Endothelial cell of umbilical vein (primary cell): ENCODE data around the gene NAIP. TPM values are rescaled to one million over a fixed set of nuclear protein-coding genes. Genes with fewer than 3 reads are reported as not detected.

Experiments
- BruUV-seq: library from RNA; stranded (reverse); fragments of 400-500 nt; replicated peaks from 2 replicates; lab custom pipeline; 2021; lab: Mats Ljungman, UMichigan
- CTCF ChIA-PET: fragments of 300-600, 350-600 bp; sonication (Branson Sonifier 250); formaldehyde crosslinking; loops from one replicate; lab custom pipeline; 2021; ENCODE audit warnings: antibody characterized with exemption, inconsistent platforms; lab: Charles Lee
- POLR2A ChIA-PET: fragments of 300-600, 350-600 bp; sonication (Branson Sonifier 250); formaldehyde crosslinking; loops from one replicate; lab custom pipeline; 2021; ENCODE audit warnings: antibody characterized with exemption, inconsistent platforms; lab: Charles Lee
- DNase-seq: peaks from one replicate; pipeline ENCODE4 v3.0.0-alpha.2; 2011; ENCODE audit warnings: low read depth, low spot score
- FAIRE-seq: peaks from 2 replicates; lab custom pipeline; 2011; peaks lifted over from hg19 to GRCh38; lab: Jason Lieb, UNC
- H2AFZ ChIP-seq: 2 replicates; pipeline ENCODE4 v1.6.0; 2012; ENCODE audit warnings: low read depth, low read length, control low read depth, inconsistent platforms
- H3K27ac ChIP-seq: 2 replicates; pipeline ENCODE4 v1.5.1; 2011; ENCODE audit warnings: low read depth, mild to moderate bottlenecking, control low read depth, low read length, moderate library complexity; ENCODE audit not compliant: insufficient read depth
- H3K27me3 ChIP-seq, 2 experiments: 2 replicates each; pipeline versions ENCODE4 v1.6.0 to v1.6.1; 2011; ENCODE audit warnings: low read length in 2 of 2, mixed read lengths in 1 of 2; ENCODE audit not compliant: control insufficient read depth in 2 of 2, insufficient read depth in 2 of 2
- H3K36me3 ChIP-seq, 2 experiments: 2 replicates in 1 of 2; 3 replicates in 1 of 2; pipeline ENCODE4 v1.5.1; 2011; ENCODE audit warnings: low read length in 2 of 2, mild to moderate bottlenecking in 1 of 2, moderate library complexity in 1 of 2; ENCODE audit not compliant: control insufficient read depth in 2 of 2, insufficient read depth in 2 of 2; ENCODE audit errors: extremely low read depth in 1 of 2
- H3K4me1 ChIP-seq: 3 replicates; pipeline ENCODE4 v1.5.1; 2011; ENCODE audit warnings: mild to moderate bottlenecking, low read length; ENCODE audit not compliant: control insufficient read depth, insufficient read depth; ENCODE audit errors: extremely low read depth
- H3K4me2 ChIP-seq: 2 replicates; pipeline ENCODE4 v1.6.1; 2011; ENCODE audit warnings: low read length, control low read depth, mixed read lengths; ENCODE audit not compliant: insufficient read depth
- H3K4me3 ChIP-seq, 3 experiments: fragments of 200-600 bp in 1 of 3; sonication (generic), shearing (Covaris generic) in 1 of 3; replicated peaks in 1 of 3; 2 replicates each; pipeline ENCODE4 v1.5.1; 2011 to 2016; ENCODE audit warnings: control low read depth in 3 of 3, low read length in 3 of 3, mild to moderate bottlenecking in 2 of 3, inconsistent platforms in 1 of 3, low read depth in 1 of 3, moderate library complexity in 1 of 3; ENCODE audit not compliant: insufficient read depth in 1 of 3
- H3K79me2 ChIP-seq: 2 replicates; pipeline ENCODE4 v1.6.0; 2012; ENCODE audit warnings: low read length, inconsistent platforms; ENCODE audit not compliant: control insufficient read depth, insufficient read depth
- H3K9ac ChIP-seq: replicated peaks from 2 replicates; pipeline ENCODE3; 2011; ENCODE audit warnings: low read length, control low read depth; ENCODE audit not compliant: insufficient read depth; ENCODE audit errors: extremely low read depth
- H3K9me1 ChIP-seq: replicated peaks from 3 replicates; pipeline ENCODE4 v1.6.0; 2011; ENCODE audit warnings: mild to moderate bottlenecking, low read length; ENCODE audit not compliant: control insufficient read depth, insufficient read depth; ENCODE audit errors: extremely low read depth
- H3K9me3 ChIP-seq: replicated peaks from 2 replicates; pipeline ENCODE4 v1.5.1; 2012; ENCODE audit warnings: low read length, inconsistent platforms; ENCODE audit not compliant: control insufficient read depth, insufficient read depth
- H4K20me1 ChIP-seq: replicated peaks from 2 replicates; pipeline ENCODE3; 2011; ENCODE audit warnings: mild to moderate bottlenecking, low read length; ENCODE audit not compliant: control insufficient read depth, insufficient read depth; ENCODE audit errors: extremely low read depth
- CTCF ChIP-seq, 2 donors: IDR thresholded peaks; 1 replicate in 1 of 2; 2 replicates in 1 of 2; pipeline ENCODE4 v1.5.1; 2011; ENCODE audit warnings: low read length in 2 of 2, mild to moderate bottlenecking in 2 of 2, moderate library complexity in 2 of 2, control low read depth in 1 of 2, inconsistent platforms in 1 of 2, low read depth in 1 of 2; ENCODE audit not compliant: insufficient read depth in 1 of 2; ENCODE audit errors: extremely low read depth in 1 of 2
- EZH2 ChIP-seq: IDR thresholded peaks from 2 replicates; pipeline ENCODE4 v1.6.1; 2012; ENCODE audit warnings: borderline replicate concordance, low read depth, mild to moderate bottlenecking, moderate library complexity, low read length, inconsistent platforms; ENCODE audit not compliant: severe bottlenecking
- FOS ChIP-seq: IDR thresholded peaks from 2 replicates; pipeline ENCODE4 v1.6.1; 2011; ENCODE audit warnings: mild to moderate bottlenecking, low read length, moderate library complexity, borderline replicate concordance; ENCODE audit not compliant: insufficient read depth
- GATA2 ChIP-seq: IDR thresholded peaks from 2 replicates; pipeline ENCODE4 v1.7.0; 2011; ENCODE audit warnings: low read depth, mild to moderate bottlenecking, moderate library complexity, mixed read lengths, low read length; ENCODE audit not compliant: insufficient read length, insufficient read depth
- JUN ChIP-seq: IDR thresholded peaks from 2 replicates; pipeline ENCODE4 v1.6.1; 2011; ENCODE audit warnings: borderline replicate concordance, low read depth; ENCODE audit not compliant: insufficient read length, insufficient read depth
- MAX ChIP-seq: IDR thresholded peaks from 2 replicates; pipeline ENCODE4 v1.6.1; 2011; ENCODE audit not compliant: insufficient read depth, insufficient read length
- MYC ChIP-seq: IDR thresholded peaks from one replicate; pipeline ENCODE4 v1.6.1; 2011; ENCODE audit warnings: mild to moderate bottlenecking, low read depth, low read length
- POLR2A ChIP-seq: IDR thresholded peaks from 2 replicates; pipeline ENCODE4 v1.6.1; 2012; ENCODE audit warnings: low read depth, mild to moderate bottlenecking, control low read depth, low read length
- POLR2AphosphoS5 ChIP-seq: IDR thresholded peaks from 2 replicates; pipeline ENCODE4 v1.6.1; 2012; ENCODE audit warnings: low read depth, mild to moderate bottlenecking, control low read depth, low read length, moderate library complexity; ENCODE audit not compliant: insufficient read depth
- dilution Hi-C: fragments of 300-500 bp; cut with MboI; formaldehyde crosslinking; loops from one replicate; pipeline ENCODE4 v1.15.0; 2019; ENCODE audit warnings: low sequenced_read_pairs; ENCODE audit not compliant: extremely low pct_ligation_motif_present
- intact Hi-C: fragments of 100-400 bp; cut with micrococcal nuclease; formaldehyde crosslinking; loops from one replicate; pipeline ENCODE4 v1.10.0; 2022
- polyA plus RNA-seq, 4 experiments: library from polyadenylated mRNA; depleted of rRNA in 3 of 4; stranded (reverse) in 3 of 4; unstranded in 1 of 4; fragments of >200 nt; gene quantifications; 2 replicates each; pipeline versions ENCODE4 v1.2.1 to v1.2.3, GENCODE V29; 2011 to 2012; ENCODE audit warnings: missing spikeins in 1 of 4
- total RNA-seq: library from RNA; stranded (reverse); gene quantifications from 2 replicates; pipeline ENCODE4 v1.2.3, GENCODE V29; 2021

The NAIP gene
- total and polyA plus RNA-seq, 2 donors (not counting 3 experiments of a cell fraction or from before 2014, with no cell fraction given): 1.3 to 7.3 TPM

- DNase-seq: peak; percentile 0
- dilution Hi-C loops (no loop called here), intact Hi-C loops (no loop called here)
- POLR2A ChIA-PET: no interaction called here
- no peak overlapping the region for H2AFZ ChIP-seq
- CTCF ChIA-PET: interaction anchor here (1.3 kb wide), 1 partner anchor 1921 kb away, joined by 3 read pairs; the partner anchor contains the start of gene SLC30A5
- H3K4me2 ChIP-seq: no peak overlapping the region
- no peaks in the 10 kb centered on the region for H3K9me1 ChIP-seq
- H3K9me3 ChIP-seq: no peaks in the 10 kb centered on the region
- no peaks in the 10 kb centered on the region for H3K4me1 ChIP-seq
- H3K27me3 ChIP-seq: no peaks in the 10 kb centered on the region
- no peaks in the 10 kb centered on the region for H4K20me1 ChIP-seq
- H3K9ac ChIP-seq: no peak overlapping the region
- H3K27ac ChIP-seq: no peak overlapping the region
- TF ChIP-seq POLR2AphosphoS5: no peak
- TF ChIP-seq CTCF (IDR thresholded peaks at IDR 0.05; ENCODE audit: extremely low read depth in 1 of 2, insufficient read depth in 1 of 2, low read depth in 1 of 2, low read length in 2 of 2): no peak
- no peak for TF ChIP-seq JUN
- no peak for TF ChIP-seq MYC
- no peak for TF ChIP-seq FOS
- no peak for TF ChIP-seq GATA2
- no peak for TF ChIP-seq POLR2A
- TF ChIP-seq MAX: no peak
- no peak for TF ChIP-seq EZH2
- no peak for FAIRE-seq
- H3K79me2 ChIP-seq: no peaks in the 10 kb centered on the region
- no peaks in the 10 kb centered on the region for H3K36me3 ChIP-seq
- H3K4me3 ChIP-seq: no peak overlapping the region
- no TSS peak for BruUV-seq
Measured at GRCh38 chr5:71014176-71014575, 11.0 kb downstream of the NAIP start.
